K562 (cell line): ENCODE results near the gene SULT1C3. TPM values are rescaled to one million over a fixed set of nuclear protein-coding genes. Genes with fewer than 3 reads are reported as not detected.

ENCODE experiments used
- ATAC-seq: fragments of 200-7000 bp; cut with Tn5 transposase; 3 replicates; pipeline ENCODE4 v1.9.1; 2020; ENCODE audit warnings: moderate library complexity
- BruUV-seq: library from RNA; stranded (reverse); fragments of 400-500 nt; replicated peaks from 2 replicates; lab custom pipeline; 2021; lab: Mats Ljungman, UMichigan
- CTCF ChIA-PET: fragments of 300-600 bp; formaldehyde crosslinking; extraction: SDS; loops from one replicate; lab custom pipeline; 2021; ENCODE audit warnings: low intra/inter-chr PET ratio; lab: Yijun Ruan, JAX
- POLR2A ChIA-PET: fragments of 300-600, 350-650 bp; sonication (Branson Sonifier 250); formaldehyde crosslinking; extraction: SDS; loops from one replicate; lab custom pipeline; 2021; ENCODE audit warnings: antibody characterized with exemption, inconsistent platforms; lab: Yijun Ruan, JAX
- DNase-seq, 4 experiments: peaks; one replicate each; pipeline versions ENCODE4 v3.0.0 to v3.0.0-alpha.2; 2011 to 2018; ENCODE audit warnings: low spot score in 3 of 4, mixed read lengths in 3 of 4; ENCODE audit errors: extremely low read depth in 1 of 4
- FAIRE-seq: peaks from 2 replicates; lab custom pipeline; 2011; peaks lifted over from hg19 to GRCh38; lab: Jason Lieb, UNC
- H2AFZ ChIP-seq: 2 replicates; pipeline ENCODE4 v1.6.0; 2011; ENCODE audit warnings: low read depth, low read length, control low read depth, inconsistent platforms
- H3K27ac ChIP-seq: fragments of 200-600 bp; 3 replicates; pipeline ENCODE4 v1.8.0; 2011; ENCODE audit warnings: low read depth, mild to moderate bottlenecking, control low read depth, inconsistent platforms, low read length, moderate library complexity, mixed read lengths; ENCODE audit errors: extremely low read depth
- H3K27me3 ChIP-seq, 2 experiments: fragments of 300-600 bp in 1 of 2; 2 replicates in 1 of 2; 3 replicates in 1 of 2; pipeline versions ENCODE4 v1.6.0 to v1.8.0; 2011; ENCODE audit warnings: inconsistent platforms in 2 of 2, low read length in 2 of 2, mild to moderate bottlenecking in 1 of 2, mixed read lengths in 1 of 2, moderate library complexity in 1 of 2; ENCODE audit not compliant: control insufficient read depth in 2 of 2, insufficient read depth in 2 of 2
- H3K36me3 ChIP-seq: fragments of 300-600 bp; 3 replicates; pipeline ENCODE4 v1.8.0; 2011; ENCODE audit warnings: mild to moderate bottlenecking, low read length, inconsistent platforms; ENCODE audit not compliant: control insufficient read depth, insufficient read depth
- H3K4me1 ChIP-seq, 2 experiments: fragments of 200-600 bp in 1 of 2; replicated peaks in 1 of 2; 2 replicates in 1 of 2; 3 replicates in 1 of 2; pipeline versions ENCODE4 v1.5.1 to v1.8.0; 2011; ENCODE audit warnings: inconsistent platforms in 2 of 2, low read length in 2 of 2, mild to moderate bottlenecking in 1 of 2, mixed read lengths in 1 of 2, moderate library complexity in 1 of 2; ENCODE audit not compliant: control insufficient read depth in 2 of 2, insufficient read depth in 2 of 2
- H3K4me2 ChIP-seq: 2 replicates; pipeline ENCODE4 v1.6.1; 2011; ENCODE audit warnings: low read length, control low read depth, inconsistent platforms, mixed read lengths; ENCODE audit not compliant: insufficient read depth
- H3K4me3 ChIP-seq: fragments of 200-600 bp; sonication (generic), shearing (Covaris generic); 2 replicates; pipeline ENCODE4 v1.5.1; 2016; ENCODE audit warnings: control low read depth, inconsistent platforms
- H3K79me2 ChIP-seq: fragments of 200-600 bp; 3 replicates; pipeline ENCODE4 v1.8.0; 2011; ENCODE audit warnings: low read length, inconsistent platforms; ENCODE audit not compliant: control insufficient read depth, insufficient read depth
- H3K9ac ChIP-seq, 2 experiments: 2 replicates each; pipeline versions ENCODE4 v1.6.0 to v1.6.1; 2011; ENCODE audit warnings: low read depth in 2 of 2, low read length in 2 of 2, control low read depth in 1 of 2, inconsistent platforms in 1 of 2, mild to moderate bottlenecking in 1 of 2, mixed read lengths in 1 of 2; ENCODE audit not compliant: insufficient read depth in 1 of 2
- H3K9me1 ChIP-seq: one replicate; pipeline ENCODE4 v1.6.0; 2011; ENCODE audit warnings: inconsistent platforms, mild to moderate bottlenecking, low read length, moderate library complexity; ENCODE audit not compliant: control insufficient read depth, insufficient read depth
- H3K9me3 ChIP-seq: replicated peaks from 2 replicates; pipeline ENCODE4 v1.5.1; 2011; ENCODE audit warnings: low read depth, low read length, inconsistent platforms; ENCODE audit not compliant: control insufficient read depth, insufficient read depth
- H4K20me1 ChIP-seq: replicated peaks from 2 replicates; pipeline ENCODE4 v1.6.1; 2011; ENCODE audit warnings: low read length, inconsistent platforms, mixed read lengths; ENCODE audit not compliant: control insufficient read depth, insufficient read depth
- E2F3 ChIP-seq: fragments of 250-450 bp; sonication (Bioruptor Pico); IDR thresholded peaks from 2 replicates; pipeline ENCODE4 v1.4.0; 2020; ENCODE audit warnings: mild to moderate bottlenecking
- GTF2F1 ChIP-seq: IDR thresholded peaks from 2 replicates; pipeline ENCODE4 v1.6.1; 2011; ENCODE audit warnings: low read depth, low read length, improper control_type of control experiment
- HES1 ChIP-seq: fragments of 450-650 bp; IDR thresholded peaks from 2 replicates; pipeline ENCODE4 v1.6.1; 2016; ENCODE audit warnings: low read depth, mild to moderate bottlenecking, moderate library complexity
- KLF10 ChIP-seq: fragments of 250-450 bp; sonication (Bioruptor Pico); IDR thresholded peaks from 2 replicates; pipeline ENCODE4 v1.6.1; 2021; ENCODE audit warnings: matching md5 sums
- MAFG ChIP-seq: fragments of 450-650 bp; conservative IDR thresholded peaks from 2 replicates; pipeline ENCODE4 v1.6.1; 2016; ENCODE audit warnings: missing genetic modification characterization, missing compliant biosample characterization
- NCOA4 ChIP-seq: fragments of 450-650 bp; IDR thresholded peaks from 2 replicates; pipeline ENCODE4 v1.6.1; 2018; ENCODE audit warnings: mild to moderate bottlenecking; ENCODE audit not compliant: partially characterized antibody
- NEUROD1 ChIP-seq: fragments of 150-350 bp; IDR thresholded peaks from 2 replicates; pipeline ENCODE4 v1.6.1; 2014; ENCODE audit warnings: borderline replicate concordance, low read length, low read depth; ENCODE audit not compliant: partially characterized antibody
- POLR2H ChIP-seq: IDR thresholded peaks from 2 replicates; pipeline ENCODE4 v1.6.1; 2016; ENCODE audit warnings: missing genetic modification characterization, low read depth, mild to moderate bottlenecking, control low read depth, missing compliant biosample characterization, moderate library complexity
- RB1 ChIP-seq: fragments of 450-650 bp; IDR thresholded peaks from 2 replicates; pipeline ENCODE4 v1.6.1; 2017; ENCODE audit warnings: low read depth, mild to moderate bottlenecking
- REST ChIP-seq, 2 experiments: fragments of 450-650 bp; formaldehyde crosslinking in 1 of 2; IDR thresholded peaks; 2 replicates each; pipeline versions ENCODE4 v1.4.0 to v1.6.1; 2014 to 2020; ENCODE audit warnings: mild to moderate bottlenecking in 2 of 2, borderline replicate concordance in 1 of 2, low read depth in 1 of 2
- RNF2 ChIP-seq: sonication (generic); IDR thresholded peaks from 2 replicates; pipeline ENCODE4 v1.6.1; 2016
- SIRT6 ChIP-seq: IDR thresholded peaks from one replicate; pipeline ENCODE4 v1.6.1; 2012; ENCODE audit warnings: low read depth, mild to moderate bottlenecking, control low read depth, inconsistent platforms, low read length, moderate library complexity
- TEAD2 ChIP-seq: fragments of 450-650 bp; IDR thresholded peaks from 2 replicates; pipeline ENCODE4 v1.6.1; 2016; ENCODE audit warnings: missing genetic modification characterization, control low read depth, missing compliant biosample characterization
- ZNF76 ChIP-seq: fragments of 250-450 bp; sonication (Bioruptor Pico); IDR thresholded peaks from 2 replicates; pipeline ENCODE4 v1.4.0; 2020; ENCODE audit warnings: mild to moderate bottlenecking, moderate library complexity, borderline replicate concordance
- WGBS: fragments of 100-300 bp; shearing (Covaris generic); methylation state at CpG from one replicate; pipeline ENCODE4 v1.1.6; 2016; ENCODE audit warnings: low coverage, mixed read lengths; ENCODE audit not compliant: insufficient coverage; ENCODE audit errors: missing lambda C conversion rate; 5-methylcytosine and 5-hydroxymethylcytosine counted together
- in situ Hi-C: fragments of 300-500 bp; cut with MboI; formaldehyde crosslinking; loops from 4 replicates; pipeline ENCODE4 v1.15.0; 2018; ENCODE audit warnings: inconsistent platforms, mixed read lengths
- intact Hi-C: fragments of 100-400 bp; cut with micrococcal nuclease; formaldehyde crosslinking; loops from 2 replicates; pipeline ENCODE4 v1.14.2; 2022
- polyA plus RNA-seq, 8 experiments: library from polyadenylated mRNA; depleted of rRNA in 4 of 8; stranded (reverse) in 5 of 8; unstranded in 3 of 8; fragments of >200 nt; fragmentation: Nextera tagmentation in 2 of 8; fragmentation: Illumina TruSeq in 1 of 8; extraction: Ambion mirVana in 2 of 8; extraction: Trizol in 1 of 8; gene quantifications; 2 replicates each; pipeline versions ENCODE4 v1.2.1 to v1.2.3, GENCODE V29; 2011 to 2014; ENCODE audit warnings: inconsistent platforms in 1 of 8, missing spikeins in 1 of 8
- total RNA-seq, 7 experiments: library from RNA; depleted of rRNA in 6 of 7; stranded (reverse); fragments of >200 nt in 6 of 7; fragmentation: Illumina TruSeq in 2 of 7; extraction: Trizol in 2 of 7; gene quantifications; 2 replicates each; pipeline versions ENCODE4 v1.2.1 to v1.2.3, GENCODE V29; 2011 to 2021; ENCODE audit warnings: low replicate concordance in 1 of 7

The SULT1C3 gene
- total and polyA plus RNA-seq, 9 of the 15 experiments (the other 6 are each of a cell fraction or from before 2014, with no cell fraction given) = not detected

GRCh38 chr2:108266218-108266617 is 26.4 kb downstream of the SULT1C3 start:
- ChIA-PET POLR2A (interaction anchor here (0.6 kb wide), 1 partner anchor 14 kb away, joined by 5 read pairs; no protein-coding TSS in a partner anchor), CTCF (no interaction called here)
- intact Hi-C loops = no loop called here
- no peaks in the 10 kb centered on the region for H3K9me3 ChIP-seq
- 3% methylated on average over 3 of the region's 3 CpGs for WGBS
- ATAC-seq = no peak
- H3K4me2 ChIP-seq = no peak overlapping the region
- H2AFZ ChIP-seq = no peak overlapping the region
- H4K20me1 ChIP-seq = no peaks in the 10 kb centered on the region; the same call in 1 of the 2 replicates
- TF ChIP-seq NEUROD1 = no peak
- no peak for TF ChIP-seq POLR2H (tag)
- no peak for TF ChIP-seq RNF2
- TF ChIP-seq HES1 = no peak
- no peak for TF ChIP-seq E2F3 (CRISPR knock-in tag)
- no peak for TF ChIP-seq MAFG
- TF ChIP-seq NCOA4 = no peak
- TF ChIP-seq SIRT6 = no peak
- TF ChIP-seq RB1 = no peak
- TF ChIP-seq ZNF76 (CRISPR knock-in tag) = no peak
- no peak for TF ChIP-seq GTF2F1
- TF ChIP-seq REST (IDR thresholded peaks at IDR 0.05; ENCODE audit: borderline replicate concordance) = no peak
- no peak for TF ChIP-seq REST (CRISPR knock-in tag; IDR thresholded peaks at IDR 0.05; ENCODE audit: low read depth)
- TF ChIP-seq KLF10 (CRISPR knock-in tag) = no peak
- no peak for TF ChIP-seq TEAD2
- H3K36me3 ChIP-seq = no peaks in the 10 kb centered on the region
- H3K27me3 ChIP-seq = peaks cover 0 to 8% of the 10 kb centered on the region in 2 experiments; a peak in 2 of 5 replicates
- FAIRE-seq = no peak
- no peak for DNase-seq
- no peaks in the 10 kb centered on the region for H3K79me2 ChIP-seq
- BruUV-seq = no TSS peak
- no peaks in the 10 kb centered on the region for H3K4me1 ChIP-seq
- no peak overlapping the region for H3K9ac ChIP-seq
- in situ Hi-C loops = no loop called here
- H3K4me3 ChIP-seq = no peak overlapping the region
- no peak overlapping the region for H3K27ac ChIP-seq
- H3K9me1 ChIP-seq = no peaks in the 10 kb centered on the region
